Limb (tissue), 2 donors: ENCODE results near the gene EZH2.

Experiments used
- DNase-seq, 2 donors: peaks; one replicate each; pipeline ENCODE4 v3.0.0-alpha.2; 2016; ENCODE audit errors: extremely low spot score in 2 of 2

Gene EZH2

GRCh38 chr7:148901178-148901577 is 17.1 kb upstream of the EZH2 start:
- DNase-seq = no peak

GRCh38 chr7:148898845-148899484 is 14.9 kb upstream of the EZH2 start:
- no peak for DNase-seq

GRCh38 chr7:148894591-148894990 is 10.5 kb upstream of the EZH2 start:
- peak in 1 of 2 donors; percentile 2 for DNase-seq

- no peak for DNase-seq
Measured at GRCh38 chr7:148893071-148893470, 9.0 kb upstream of the EZH2 start.

- DNase-seq = no peak
Measured at GRCh38 chr7:148888300-148888699, 4.2 kb upstream of the EZH2 start.

GRCh38 chr7:148886844-148887243 is 2.8 kb upstream of the EZH2 start:
- no peak for DNase-seq

- peak; percentile 94 to 98 for DNase-seq
Measured at GRCh38 chr7:148884299-148885022, 370 bp upstream of the EZH2 start.

- DNase-seq = peak in 1 of 2 donors; percentile 23
Measured at GRCh38 chr7:148883266-148884048, 634 bp downstream of the EZH2 start.

GRCh38 chr7:148882841-148883265 is 1.2 kb downstream of the EZH2 start:
- no peak for DNase-seq

GRCh38 chr7:148882192-148882591 is 1.9 kb downstream of the EZH2 start:
- no peak for DNase-seq

GRCh38 chr7:148878317-148878716 is 5.8 kb downstream of the EZH2 start:
- no peak for DNase-seq

GRCh38 chr7:148877517-148877916 is 6.6 kb downstream of the EZH2 start:
- no peak for DNase-seq

- DNase-seq = no peak
Measured at GRCh38 chr7:148872188-148872587, 11.9 kb downstream of the EZH2 start.

- DNase-seq = no peak
Measured at GRCh38 chr7:148871551-148871950, 12.5 kb downstream of the EZH2 start.

GRCh38 chr7:148871030-148871429 is 13.1 kb downstream of the EZH2 start:
- DNase-seq = no peak

GRCh38 chr7:148868378-148868674 is 15.8 kb downstream of the EZH2 start:
- DNase-seq = no peak

- no peak for DNase-seq
Measured at GRCh38 chr7:148867596-148868377, 16.3 kb downstream of the EZH2 start.

- DNase-seq = no peak
Measured at GRCh38 chr7:148866362-148866761, 17.7 kb downstream of the EZH2 start.

GRCh38 chr7:148865283-148865682 is 18.8 kb downstream of the EZH2 start:
- DNase-seq = no peak

- DNase-seq = no peak
Measured at GRCh38 chr7:148863324-148863723, 20.8 kb downstream of the EZH2 start.

GRCh38 chr7:148862481-148862880 is 21.6 kb downstream of the EZH2 start:
- DNase-seq = no peak

- no peak for DNase-seq
Measured at GRCh38 chr7:148858489-148858888, 25.6 kb downstream of the EZH2 start.
